Esophagus (tissue), 2 donors: ENCODE data around the gene ANGPT4. TPM values are rescaled to one million over a fixed set of nuclear protein-coding genes. Genes with fewer than 3 reads are reported as not detected.

Experiments
- H3K27ac ChIP-seq, 2 donors: one replicate each; pipeline ENCODE4 v1.5.1; 2013; ENCODE audit warnings: low read depth in 2 of 2, mild to moderate bottlenecking in 2 of 2, inconsistent platforms in 1 of 2, low read length in 1 of 2, moderate library complexity in 1 of 2
- H3K27me3 ChIP-seq, 2 donors: one replicate each; pipeline ENCODE4 v1.6.1; 2013; ENCODE audit warnings: low read length in 2 of 2, control low read depth in 1 of 2, mild to moderate bottlenecking in 1 of 2; ENCODE audit not compliant: insufficient read depth in 2 of 2, control insufficient read depth in 1 of 2
- H3K36me3 ChIP-seq, 2 donors: one replicate each; pipeline ENCODE4 v1.6.1; 2013; ENCODE audit warnings: low read length in 1 of 2; ENCODE audit not compliant: control insufficient read depth in 2 of 2, insufficient read depth in 2 of 2
- H3K4me1 ChIP-seq, 2 donors: one replicate each; pipeline ENCODE4 v1.6.1; 2013; ENCODE audit warnings: low read length in 1 of 2; ENCODE audit not compliant: control insufficient read depth in 2 of 2, insufficient read depth in 2 of 2
- H3K4me3 ChIP-seq, 2 donors: one replicate each; pipeline ENCODE4 v1.5.1; 2013; ENCODE audit warnings: low read length in 2 of 2, mild to moderate bottlenecking in 2 of 2, low read depth in 1 of 2, moderate library complexity in 1 of 2
- H3K9me3 ChIP-seq, 2 donors: one replicate each; pipeline ENCODE4 v1.6.1; 2013; ENCODE audit warnings: mild to moderate bottlenecking in 2 of 2, low read depth in 1 of 2, low read length in 1 of 2, moderate library complexity in 1 of 2; ENCODE audit not compliant: control insufficient read depth in 2 of 2, insufficient read depth in 1 of 2
- WGBS, 2 donors: extraction: QIAGEN DNeasy Blood & Tissue Kit; methylation state at CpG; one replicate each; pipeline ENCODE4 v1.1.7; 2013; 5-methylcytosine and 5-hydroxymethylcytosine counted together
- polyA plus RNA-seq, 2 donors: library from polyadenylated mRNA; stranded (reverse); fragments of 200-250 nt; gene quantifications; one replicate each; pipeline ENCODE4 v1.2.3, GENCODE V29; 2013
- donor health status: healthy with polysubstance abuse.
- donor health status: Bipolar disorder and iron deficiency.

Gene ANGPT4
- polyA plus RNA-seq, 2 donors = 0.08 to 0.11 TPM

DNA sequence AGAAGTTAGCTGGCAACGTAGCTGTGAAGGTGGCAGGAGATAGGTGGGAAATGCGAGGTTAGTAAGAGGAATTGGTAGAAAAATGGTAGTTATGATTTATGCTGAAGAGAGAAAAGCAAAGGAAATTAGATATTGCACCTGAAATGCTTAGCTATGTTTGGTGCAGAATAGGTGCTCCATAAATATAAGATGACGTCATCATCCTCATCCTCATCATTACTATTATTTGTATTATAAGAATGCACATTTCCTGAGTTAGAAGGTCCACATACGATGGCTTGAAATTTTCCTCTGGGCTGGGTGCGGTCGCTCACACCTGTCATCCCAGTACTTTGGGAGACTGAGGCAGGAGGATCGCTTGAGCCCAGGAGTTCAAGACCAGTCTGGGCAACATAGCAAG, 39.5 kb upstream of the ANGPT4 start:
- Histone ChIP-seq H3K4me3 (no peak overlapping the region), H3K4me1 (no peaks in the 10 kb centered on the region), H3K36me3 (no peaks in the 10 kb centered on the region), H3K27ac (no peak overlapping the region), H3K9me3 (no peaks in the 10 kb centered on the region), H3K27me3 (no peaks in the 10 kb centered on the region)
- 74 to 84% methylated on average over 7 of the region's 7 CpGs for WGBS, 2 donors

DNA sequence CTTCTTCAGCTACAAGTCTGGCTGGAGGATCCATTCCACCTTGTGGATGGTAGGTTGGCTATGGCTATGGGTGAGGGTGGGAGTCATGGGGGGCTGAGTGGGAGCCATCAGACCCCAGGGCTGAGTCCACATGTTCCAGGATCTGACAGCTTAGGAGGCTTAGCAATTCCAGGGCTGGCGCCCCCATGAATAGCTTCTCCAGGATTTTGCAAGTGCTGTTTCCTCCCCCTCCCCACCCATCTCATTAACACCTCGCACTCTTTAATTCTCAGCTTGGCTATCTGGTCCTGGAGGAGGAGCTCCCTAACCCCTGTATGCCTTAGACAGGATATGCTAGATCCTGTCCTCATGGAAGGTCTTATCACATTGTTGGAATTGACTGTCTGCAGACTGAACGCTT, 39.0 kb upstream of the ANGPT4 start:
- WGBS, 2 donors = 56 to 59% methylated on average over 3 of the region's 3 CpGs
- Histone ChIP-seq H3K9me3 (no peaks in the 10 kb centered on the region), H3K27me3 (no peaks in the 10 kb centered on the region)

DNA sequence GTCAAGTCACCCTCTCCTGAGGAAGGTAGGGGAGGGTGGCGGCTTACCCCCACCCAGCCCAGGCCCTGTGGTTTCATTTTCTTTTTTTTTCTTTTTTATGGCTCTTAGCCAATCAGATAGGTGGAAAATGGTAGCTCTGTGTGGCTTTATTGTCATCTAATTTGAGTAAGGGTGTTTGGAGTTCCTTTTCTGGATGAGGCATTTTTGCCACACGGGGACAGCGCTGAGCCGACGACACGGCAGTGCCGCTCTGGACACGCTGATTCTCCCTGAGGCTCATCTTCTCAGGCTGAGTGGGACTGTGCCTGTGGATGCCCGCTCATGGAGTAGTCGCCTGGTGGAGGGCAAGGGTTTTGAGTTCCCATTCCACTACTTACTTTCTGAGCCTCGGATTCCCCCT, 37.6 kb upstream of the ANGPT4 start:
- Histone ChIP-seq H3K27me3 (no peaks in the 10 kb centered on the region), H3K4me3 (no peak overlapping the region), H3K4me1 (no peaks in the 10 kb centered on the region), H3K36me3 (no peaks in the 10 kb centered on the region), H3K9me3 (no peaks in the 10 kb centered on the region), H3K27ac (no peak overlapping the region)
- WGBS, 2 donors = 30 to 34% methylated on average over 11 of the region's 11 CpGs

More for the DNA sequence above, 39.0 kb upstream of the ANGPT4 start:
- Histone ChIP-seq H3K36me3 (no peaks in the 10 kb centered on the region), H3K4me1 (no peaks in the 10 kb centered on the region), H3K27ac (no peak overlapping the region), H3K4me3 (no peak overlapping the region)

DNA sequence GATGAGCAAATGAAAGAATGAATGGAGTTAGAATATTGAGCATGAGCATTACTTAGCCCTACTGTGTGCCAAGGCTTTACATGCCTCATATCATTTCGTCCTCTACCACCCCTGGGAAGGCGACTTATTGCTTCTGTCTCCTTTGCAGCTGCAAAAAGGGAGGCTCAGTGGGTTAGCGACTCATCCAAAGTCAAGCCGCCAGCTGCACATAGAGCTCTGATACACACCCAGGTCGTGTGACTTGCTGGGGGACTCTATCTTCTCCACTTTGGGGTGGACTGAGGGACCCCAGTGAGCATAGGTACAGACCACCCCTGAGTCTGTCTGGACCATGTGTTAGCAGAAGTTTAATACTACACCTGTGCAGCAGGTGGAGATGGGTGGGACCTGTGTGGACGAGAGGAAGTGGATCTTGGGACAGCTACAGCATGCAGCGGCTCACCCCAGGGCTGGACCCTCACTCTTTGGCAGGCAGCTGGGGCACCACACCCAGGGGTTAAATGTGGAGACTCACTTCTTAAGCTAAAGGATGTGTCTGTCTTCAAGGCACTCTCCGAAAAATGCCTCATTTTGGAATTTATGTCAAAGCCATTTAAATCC, 36.2 kb upstream of the ANGPT4 start:
- Histone ChIP-seq H3K4me3 (no peak overlapping the region), H3K36me3 (no peaks in the 10 kb centered on the region), H3K9me3 (no peaks in the 10 kb centered on the region), H3K27me3 (no peaks in the 10 kb centered on the region), H3K27ac (no peak overlapping the region), H3K4me1 (no peaks in the 10 kb centered on the region)
- WGBS, 2 donors = 55 to 64% methylated on average over 8 of the region's 8 CpGs

DNA sequence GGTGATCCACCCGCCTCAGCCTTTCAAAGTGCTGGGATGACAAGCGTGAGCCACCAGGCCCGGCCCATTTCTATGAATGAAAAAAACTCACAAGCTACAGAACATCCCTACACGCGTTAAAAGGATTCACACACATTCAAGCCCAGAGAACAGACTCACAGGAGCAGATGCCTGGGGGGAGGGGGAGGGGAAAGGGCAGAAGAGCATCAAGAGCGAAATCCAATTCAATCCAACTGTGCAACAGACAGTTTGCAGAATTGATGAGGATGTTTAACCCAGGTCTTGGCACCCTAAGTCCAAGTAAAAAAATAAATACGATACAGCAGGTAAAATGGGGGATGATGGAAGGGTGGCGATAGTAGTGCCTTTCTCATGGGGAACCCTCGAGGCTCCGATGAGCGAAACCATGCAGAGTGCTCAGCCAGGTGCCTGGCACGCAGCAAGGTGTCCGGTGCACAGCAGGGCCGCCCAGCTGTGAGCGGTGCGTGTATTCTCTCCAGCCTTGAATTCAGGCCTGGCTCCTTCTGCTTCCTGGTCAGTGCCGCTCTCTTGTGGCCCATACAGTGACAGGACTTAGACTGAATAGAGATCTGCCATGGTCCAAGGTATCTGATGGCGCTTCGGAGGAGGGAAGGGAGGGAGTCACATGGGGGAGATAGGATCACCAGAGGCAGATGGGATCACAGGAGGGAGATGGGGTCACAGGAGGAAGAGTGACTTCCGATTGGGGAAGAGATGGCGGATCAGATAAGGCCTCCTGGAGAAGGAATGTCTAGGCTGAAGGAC, 35.4 kb upstream of the ANGPT4 start:
- Histone ChIP-seq H3K27ac (no peak overlapping the region), H3K9me3 (no peaks in the 10 kb centered on the region), H3K36me3 (no peaks in the 10 kb centered on the region), H3K4me3 (no peak overlapping the region), H3K4me1 (no peaks in the 10 kb centered on the region), H3K27me3 (no peaks in the 10 kb centered on the region)
- WGBS, 2 donors = 81 to 83% methylated on average over 21 of the region's 21 CpGs

DNA sequence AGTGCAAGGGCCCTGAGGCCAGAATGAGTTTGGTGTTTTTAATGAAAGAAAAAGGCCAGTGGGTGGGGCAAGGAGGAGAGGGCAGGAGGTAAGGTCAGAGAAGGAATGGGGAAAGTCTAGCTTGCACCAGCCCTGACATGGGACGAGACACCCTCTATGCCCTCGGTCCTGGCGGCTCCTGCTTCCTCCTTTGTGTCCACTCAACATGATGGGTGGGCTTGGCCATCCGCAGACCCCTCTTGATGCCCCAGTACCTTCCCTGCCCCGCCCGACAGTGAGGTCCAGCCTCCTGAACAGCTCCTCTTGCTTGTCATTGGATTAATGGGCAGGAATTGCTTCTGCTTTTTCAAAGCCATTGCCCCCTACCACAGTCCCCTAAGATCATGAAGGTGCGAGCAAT, 33.6 kb upstream of the ANGPT4 start:
- Histone ChIP-seq H3K27me3 (no peaks in the 10 kb centered on the region), H3K36me3 (no peaks in the 10 kb centered on the region), H3K27ac (no peak overlapping the region), H3K4me1 (no peaks in the 10 kb centered on the region), H3K4me3 (no peak overlapping the region), H3K9me3 (no peaks in the 10 kb centered on the region)
- WGBS, 2 donors = 89 to 94% methylated on average over 7 of the region's 7 CpGs

DNA sequence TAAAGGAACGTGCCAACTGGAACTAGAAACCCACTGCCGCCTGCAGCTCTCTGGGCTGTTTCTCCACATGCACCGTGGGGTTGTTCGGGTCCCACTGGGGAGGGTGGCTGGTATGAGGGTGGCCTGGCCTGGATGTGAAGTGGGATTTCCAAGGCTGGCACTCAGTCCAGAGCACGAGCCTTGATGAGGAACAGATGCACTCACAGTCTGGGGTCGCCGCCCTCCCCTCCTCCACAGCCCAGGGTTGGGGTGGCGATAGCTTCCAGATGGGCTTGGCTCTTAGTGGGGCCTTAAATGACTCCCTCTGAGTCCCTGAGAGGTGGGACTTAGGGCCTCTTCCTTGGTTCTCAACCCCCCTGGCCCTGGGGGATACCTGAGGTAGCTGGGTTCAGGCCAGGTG, 30.7 kb upstream of the ANGPT4 start:
- Histone ChIP-seq H3K4me1 (no peaks in the 10 kb centered on the region), H3K4me3 (no peak overlapping the region), H3K9me3 (no peaks in the 10 kb centered on the region), H3K27me3 (no peaks in the 10 kb centered on the region), H3K27ac (no peak overlapping the region), H3K36me3 (no peaks in the 10 kb centered on the region)
- 81 to 87% methylated on average over 8 of the region's 8 CpGs for WGBS, 2 donors

DNA sequence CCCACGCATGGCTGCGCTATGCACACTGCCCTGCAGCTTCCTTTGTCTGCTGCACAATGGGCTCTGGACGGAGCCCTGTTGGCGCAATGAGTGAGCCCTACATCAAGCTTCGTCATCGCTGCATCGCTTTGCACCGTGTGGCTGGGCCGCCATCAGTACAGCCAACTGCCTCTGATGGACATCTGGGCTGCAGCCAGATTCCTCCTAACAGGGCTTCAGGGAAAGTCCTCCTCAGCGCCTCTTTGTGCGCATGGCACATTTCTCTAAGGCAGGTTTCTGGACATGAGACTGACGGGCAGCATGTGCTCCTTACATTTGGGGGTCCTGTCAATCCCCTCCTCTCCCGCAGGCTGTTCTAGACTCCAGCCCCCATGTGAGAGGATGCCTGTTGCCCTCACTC, 29.7 kb upstream of the ANGPT4 start:
- no peak overlapping the region for H3K27ac ChIP-seq
- no peak overlapping the region for H3K4me3 ChIP-seq
- H3K4me1 ChIP-seq = no peaks in the 10 kb centered on the region
- 87 to 90% methylated on average over 13 of the region's 13 CpGs for WGBS, 2 donors
- no peaks in the 10 kb centered on the region for H3K27me3 ChIP-seq
- no peaks in the 10 kb centered on the region for H3K36me3 ChIP-seq
- H3K9me3 ChIP-seq = no peaks in the 10 kb centered on the region

DNA sequence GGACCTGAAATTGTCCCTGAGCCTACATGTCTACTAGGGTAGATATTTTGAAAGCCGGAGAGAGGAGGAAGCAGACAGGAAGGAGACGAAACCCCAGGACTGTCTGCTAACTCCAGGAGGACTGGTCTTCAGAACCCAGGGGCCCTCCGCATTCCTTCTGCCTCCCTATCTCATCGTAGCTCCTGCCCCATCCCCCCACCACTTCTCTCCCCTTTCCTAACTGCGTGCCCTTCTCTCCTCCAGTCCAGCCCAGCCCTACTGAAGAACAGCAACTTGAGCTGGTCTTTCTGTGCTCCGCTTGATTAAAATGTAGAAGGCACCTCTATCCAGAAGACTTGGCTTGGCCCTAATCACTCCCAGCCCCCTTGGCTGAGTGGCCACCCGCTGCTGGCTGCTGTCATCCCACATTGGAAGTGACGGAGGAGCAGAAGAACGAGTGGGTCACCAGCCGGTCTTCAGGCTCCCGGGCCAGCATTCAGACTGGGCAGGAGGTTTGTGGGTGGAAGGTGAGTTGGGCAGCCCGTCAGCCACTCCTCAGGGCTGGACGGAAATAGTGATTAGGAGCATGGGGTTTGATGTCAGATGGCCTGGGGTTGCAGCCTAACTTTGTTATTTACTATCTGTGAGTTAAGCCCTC, 28.8 kb upstream of the ANGPT4 start:
- Histone ChIP-seq H3K9me3 (no peaks in the 10 kb centered on the region), H3K4me1 (no peaks in the 10 kb centered on the region), H3K27ac (no peak overlapping the region), H3K4me3 (no peak overlapping the region), H3K36me3 (no peaks in the 10 kb centered on the region), H3K27me3 (no peaks in the 10 kb centered on the region)
- 67 to 71% methylated on average over 13 of the region's 13 CpGs for WGBS, 2 donors
